Lung (tissue), 12 donors: Measurements from ENCODE around the gene PRR5L. TPM values are rescaled to one million over a fixed set of nuclear protein-coding genes. Genes with fewer than 3 reads are reported as not detected.
"Not testable (repeated sequence)": the region's sequence is repeated elsewhere in the genome, so short reads cannot be mapped to it uniquely, and the experiment has no call there.

ENCODE experiments used
- ATAC-seq: fragments of 200-7000 bp; cut with Tn5 transposase; one replicate; pipeline ENCODE4 v1.9.1; 2020; ENCODE audit warnings: moderate number of reproducible peaks; ENCODE audit not compliant: insufficient read depth, low FRiP score
- DNase-seq, 3 donors: peaks; one replicate each; pipeline ENCODE4 v3.0.0-alpha.2; 2013 to 2017
- H3K27ac ChIP-seq, 2 donors: one replicate each; pipeline ENCODE4 v1.5.1; 2013; ENCODE audit warnings: mild to moderate bottlenecking in 2 of 2, moderate library complexity in 2 of 2, control low read depth in 1 of 2, inconsistent platforms in 1 of 2, low read depth in 1 of 2, low read length in 1 of 2
- H3K27me3 ChIP-seq, 3 donors: one replicate each; pipeline ENCODE4 v1.5.1; 2013; ENCODE audit warnings: low read length in 2 of 3; ENCODE audit not compliant: control insufficient read depth in 3 of 3, insufficient read depth in 3 of 3
- H3K36me3 ChIP-seq, 4 donors: one replicate each; pipeline ENCODE4 v1.5.1; 2013; ENCODE audit warnings: low read length in 4 of 4, mild to moderate bottlenecking in 1 of 4, moderate library complexity in 1 of 4; ENCODE audit not compliant: control insufficient read depth in 4 of 4, insufficient read depth in 4 of 4
- H3K4me1 ChIP-seq, 5 donors: one replicate each; pipeline ENCODE4 v1.5.1; 2013; ENCODE audit warnings: low read length in 5 of 5, mild to moderate bottlenecking in 2 of 5, moderate library complexity in 1 of 5; ENCODE audit not compliant: control insufficient read depth in 5 of 5, insufficient read depth in 5 of 5
- H3K4me3 ChIP-seq: one replicate; pipeline ENCODE4 v1.5.1; 2013; ENCODE audit warnings: mild to moderate bottlenecking, control low read depth, moderate library complexity
- H3K9ac ChIP-seq, 2 donors: one replicate each; pipeline ENCODE4 v1.5.1; 2013; ENCODE audit warnings: low read length in 2 of 2, control low read depth in 1 of 2; ENCODE audit not compliant: insufficient read depth in 1 of 2
- H3K9me3 ChIP-seq, 4 donors: one replicate each; pipeline ENCODE4 v1.5.1; 2013; ENCODE audit warnings: low read length in 3 of 4, mild to moderate bottlenecking in 1 of 4, moderate library complexity in 1 of 4; ENCODE audit not compliant: control insufficient read depth in 4 of 4, insufficient read depth in 3 of 4
- WGBS, 2 donors: extraction: QIAGEN DNeasy Blood & Tissue Kit; methylation state at CpG; one replicate each; pipeline ENCODE4 v1.1.7; 2013; 5-methylcytosine and 5-hydroxymethylcytosine counted together
- polyA plus RNA-seq, 2 donors: library from polyadenylated mRNA; stranded (reverse); fragments of 200-250 nt; gene quantifications; one replicate each; pipeline ENCODE4 v1.2.1, GENCODE V29; 2013
- total RNA-seq, 2 donors: library from RNA; depleted of rRNA in 1 of 2; stranded (reverse); fragments of >200 nt in 1 of 2; gene quantifications; one replicate each; pipeline ENCODE4 v1.2.1, GENCODE V29; 2014 to 2021
- TF ChIP-seq, protein P1 (sequence below): IDR thresholded peaks from 2 replicates; pipeline ENCODE4 v1.5.1; 2012; ENCODE audit warnings: mild to moderate bottlenecking; ENCODE audit errors: control extremely low read depth, extremely low read depth
- donor health status: control.
- donor health status: control.
- donor health status: Bipolar disorder and iron deficiency.
- donor health status: healthy.
- donor health status: DM: yes; HTN: yes; CAD: no.

PRR5L gene
- total and polyA plus RNA-seq, 4 donors: 6.3 to 27.5 (median 9.0) TPM

DNA sequence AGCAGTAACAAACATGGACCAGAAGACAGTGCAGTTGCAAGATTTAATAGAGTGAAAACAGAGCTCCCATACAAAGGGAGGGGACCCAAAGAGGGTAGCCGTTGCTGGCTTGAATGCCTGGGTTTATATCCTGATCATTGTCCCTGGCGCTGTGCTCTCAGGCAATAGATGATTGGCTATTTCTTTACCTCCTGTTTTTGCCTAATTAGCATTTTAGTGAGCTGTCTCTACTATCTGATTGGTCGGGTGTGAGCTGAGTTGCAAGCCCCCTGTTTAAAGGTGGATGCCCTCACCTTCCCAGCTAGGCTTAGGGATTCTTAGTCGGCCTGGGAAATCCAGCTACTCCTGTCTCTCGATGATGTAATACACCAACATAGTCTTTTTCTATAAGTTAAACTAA is 29.3 kb downstream of the PRR5L start:
- not testable (repeated sequence) for H3K9ac ChIP-seq, H3K9me3 ChIP-seq, DNase-seq, H3K27ac ChIP-seq, H3K27me3 ChIP-seq, H3K4me3 ChIP-seq, ATAC-seq, H3K4me1 ChIP-seq, H3K36me3 ChIP-seq
- 89 to 93% methylated on average over 5 of the region's 5 CpGs for WGBS, 2 donors

- no peaks in the 10 kb centered on the region for H3K9me3 ChIP-seq
- H3K27me3 ChIP-seq: no peaks in the 10 kb centered on the region
- H3K9ac ChIP-seq: no peak overlapping the region
- WGBS, 2 donors: 46 to 49% methylated on average over 3 of the region's 3 CpGs
- H3K27ac ChIP-seq: no peak overlapping the region
- DNase-seq: no peak
- no peaks in the 10 kb centered on the region for H3K4me1 ChIP-seq
- H3K36me3 ChIP-seq: no peaks in the 10 kb centered on the region
- H3K4me3 ChIP-seq: no peak overlapping the region
- TF ChIP-seq, protein P1, sequence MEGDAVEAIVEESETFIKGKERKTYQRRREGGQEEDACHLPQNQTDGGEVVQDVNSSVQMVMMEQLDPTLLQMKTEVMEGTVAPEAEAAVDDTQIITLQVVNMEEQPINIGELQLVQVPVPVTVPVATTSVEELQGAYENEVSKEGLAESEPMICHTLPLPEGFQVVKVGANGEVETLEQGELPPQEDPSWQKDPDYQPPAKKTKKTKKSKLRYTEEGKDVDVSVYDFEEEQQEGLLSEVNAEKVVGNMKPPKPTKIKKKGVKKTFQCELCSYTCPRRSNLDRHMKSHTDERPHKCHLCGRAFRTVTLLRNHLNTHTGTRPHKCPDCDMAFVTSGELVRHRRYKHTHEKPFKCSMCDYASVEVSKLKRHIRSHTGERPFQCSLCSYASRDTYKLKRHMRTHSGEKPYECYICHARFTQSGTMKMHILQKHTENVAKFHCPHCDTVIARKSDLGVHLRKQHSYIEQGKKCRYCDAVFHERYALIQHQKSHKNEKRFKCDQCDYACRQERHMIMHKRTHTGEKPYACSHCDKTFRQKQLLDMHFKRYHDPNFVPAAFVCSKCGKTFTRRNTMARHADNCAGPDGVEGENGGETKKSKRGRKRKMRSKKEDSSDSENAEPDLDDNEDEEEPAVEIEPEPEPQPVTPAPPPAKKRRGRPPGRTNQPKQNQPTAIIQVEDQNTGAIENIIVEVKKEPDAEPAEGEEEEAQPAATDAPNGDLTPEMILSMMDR: no peak
- no peak for ATAC-seq
Observed at GRCh38 chr11:36326524-36327419, 30.7 kb downstream of the PRR5L start.

DNA sequence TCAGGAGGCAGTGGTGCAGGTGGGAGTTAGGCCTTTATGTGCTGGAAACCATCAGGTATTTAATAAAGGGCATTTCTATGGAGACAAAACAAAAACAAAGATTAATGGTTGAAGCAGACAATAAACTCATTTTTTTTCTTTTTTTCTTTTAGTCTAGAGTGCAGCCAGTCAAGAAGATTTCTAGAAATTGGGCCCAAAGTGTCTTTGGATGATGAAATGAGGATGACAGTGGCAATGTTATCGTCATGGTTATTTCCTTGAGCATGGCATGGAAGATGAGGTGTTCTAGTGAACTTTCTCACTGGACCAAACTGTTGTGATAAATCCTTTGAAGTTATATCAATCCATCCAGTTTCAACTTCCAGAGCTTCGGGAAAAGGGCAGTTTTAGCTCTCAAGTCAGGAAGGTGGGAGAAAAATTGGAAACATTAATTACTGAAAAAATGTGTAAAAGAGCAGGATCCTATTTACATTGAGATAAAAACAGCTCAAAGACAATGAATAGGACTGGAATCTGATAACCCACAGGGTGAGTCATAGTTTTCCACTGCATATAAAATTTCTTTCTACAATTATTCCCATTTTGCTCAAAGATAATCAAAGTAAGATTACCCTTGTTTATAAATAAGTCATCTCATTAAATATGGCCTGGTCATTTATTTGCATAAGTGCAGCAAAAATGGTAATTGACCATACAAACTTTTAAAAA is 33.0 kb downstream of the PRR5L start:
- H3K4me1 ChIP-seq: no peaks in the 10 kb centered on the region
- no peaks in the 10 kb centered on the region for H3K9me3 ChIP-seq
- H3K27ac ChIP-seq: no peak overlapping the region
- no peak overlapping the region for H3K4me3 ChIP-seq
- no peaks in the 10 kb centered on the region for H3K36me3 ChIP-seq
- ATAC-seq (no peak), DNase-seq (no peak)
- no peak overlapping the region for H3K9ac ChIP-seq
- TF ChIP-seq, protein P1: no peak
- 84 to 86% methylated on average over 2 of the region's 2 CpGs for WGBS, 2 donors
- no peaks in the 10 kb centered on the region for H3K27me3 ChIP-seq

DNA sequence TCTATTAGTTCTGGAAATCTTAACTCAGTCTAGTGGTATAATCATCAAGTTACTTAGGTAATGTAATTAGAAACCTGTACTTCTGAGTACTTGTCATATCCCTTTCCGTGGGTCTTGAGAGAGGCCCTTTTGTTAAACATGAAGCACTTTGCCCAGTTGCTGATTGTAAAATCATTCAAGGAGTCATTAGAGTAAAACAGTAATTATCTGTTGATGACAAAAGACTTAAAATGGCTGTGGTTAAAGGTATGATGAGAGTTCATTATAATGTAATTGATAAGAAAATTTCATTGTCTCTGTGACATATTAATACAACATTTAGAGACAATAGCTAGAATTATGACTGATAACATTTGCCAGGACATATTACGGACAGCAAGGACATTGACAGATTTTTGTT is 34.3 kb downstream of the PRR5L start:
- H3K4me1 ChIP-seq: no peaks in the 10 kb centered on the region
- no peak overlapping the region for H3K4me3 ChIP-seq
- no peak overlapping the region for H3K27ac ChIP-seq
- no peak overlapping the region for H3K9ac ChIP-seq
- DNase-seq (no peak), ATAC-seq (no peak)
- no peaks in the 10 kb centered on the region for H3K9me3 ChIP-seq
- WGBS, 2 donors: 83 to 92% methylated on average over 2 of the region's 2 CpGs
- TF ChIP-seq, protein P1: no peak
- no peaks in the 10 kb centered on the region for H3K36me3 ChIP-seq
- H3K27me3 ChIP-seq: no peaks in the 10 kb centered on the region
